Stomach (tissue), 9 donors: ENCODE results near the gene DHCR7. TPM values are rescaled to one million over a fixed set of nuclear protein-coding genes. Genes with fewer than 3 reads are reported as not detected.

Experiments used
- DNase-seq, 2 donors: peaks; one replicate each; pipeline versions ENCODE4 v3.0.0 to v3.0.0-alpha.2; 2013 to 2019
- H3K27ac ChIP-seq, 5 donors: fragments of 200-600 bp in 4 of 5; sonication (generic) in 4 of 5; one replicate each; pipeline ENCODE4 v1.5.1; 2013 to 2019; ENCODE audit warnings: mild to moderate bottlenecking in 1 of 5, moderate library complexity in 1 of 5
- H3K27me3 ChIP-seq, 3 donors: fragments of 200-600 bp; sonication (generic); one replicate each; pipeline ENCODE4 v1.5.1; 2017 to 2019; ENCODE audit warnings: mixed run types in 1 of 3
- H3K36me3 ChIP-seq, 4 donors: fragments of 200-600 bp; sonication (generic); 1 replicate in 3 of 4; 2 replicates in 1 of 4; pipeline ENCODE4 v1.5.1; 2016 to 2019
- H3K4me1 ChIP-seq, 4 donors: fragments of 200-600 bp; sonication (generic); one replicate each; pipeline ENCODE4 v1.5.1; 2016 to 2019
- H3K4me3 ChIP-seq, 4 donors: fragments of 200-600 bp; sonication (generic) in 3 of 4; one replicate each; pipeline ENCODE4 v1.5.1; 2016 to 2019; ENCODE audit warnings: mild to moderate bottlenecking in 1 of 4
- H3K9me3 ChIP-seq, 4 donors: fragments of 200-600 bp; sonication (generic); one replicate each; pipeline ENCODE4 v1.5.1; 2016 to 2019
- CTCF ChIP-seq, 7 experiments: fragments of 450-650 bp in 4 of 7; fragments of 200-600 bp in 3 of 7; sonication (generic) in 3 of 7; IDR thresholded peaks; one replicate each; pipeline ENCODE4 v1.5.1; 2016 to 2019; ENCODE audit warnings: antibody characterized with exemption in 7 of 7, control low read depth in 2 of 7, mild to moderate bottlenecking in 1 of 7
- EP300 ChIP-seq: sonication (generic); formaldehyde crosslinking; IDR thresholded peaks from one replicate; pipeline ENCODE4 v1.6.1; 2017; ENCODE audit warnings: antibody characterized with exemption
- POLR2A ChIP-seq, 4 donors: fragments of 450-650 bp; IDR thresholded peaks; one replicate each; pipeline ENCODE4 v1.6.1; 2016; ENCODE audit warnings: antibody characterized with exemption in 4 of 4, control low read depth in 2 of 4, mild to moderate bottlenecking in 1 of 4, moderate library complexity in 1 of 4
- POLR2AphosphoS5 ChIP-seq, 3 donors: sonication (generic); formaldehyde crosslinking; IDR thresholded peaks; one replicate each; pipeline ENCODE4 v1.6.1; 2016; ENCODE audit warnings: antibody characterized with exemption in 3 of 3
- WGBS, 5 donors: extraction: QIAGEN DNeasy Blood & Tissue Kit in 3 of 5; methylation state at CpG; one replicate each; pipeline versions ENCODE4 v1.1.5 to v1.1.7; 2013 to 2018; 5-methylcytosine and 5-hydroxymethylcytosine counted together
- intact Hi-C: fragments of 100-400 bp; cut with DNase I; formaldehyde crosslinking; loops from one replicate; pipeline ENCODE4 v1.15.1; 2023; ENCODE audit warnings: low total_unique reads
- polyA plus RNA-seq, 3 donors: library from polyadenylated mRNA; stranded (reverse); fragments of 200-250 nt; gene quantifications; one replicate each; pipeline ENCODE4 v1.2.3, GENCODE V29; 2013
- total RNA-seq, 5 donors: library from RNA; depleted of rRNA; stranded (reverse); fragments of >200 nt; gene quantifications; one replicate each; pipeline versions ENCODE4 v1.1.0 to v1.2.3, GENCODE V29; 2014 to 2016
- donor health status: healthy with polysubstance abuse.
- donor health status: Bipolar disorder and iron deficiency.
- donor health status: healthy.

Gene DHCR7
- total and polyA plus RNA-seq, 8 donors: 3.5 to 58.8 (median 15.1) TPM

- no peak for DNase-seq
- Histone ChIP-seq H3K27ac (peak overlapping the region in 3 of 5 donors; percentile 87 to 93 (median 91)), H3K4me1 (peaks cover 23 to 72% (median 64%) of the 10 kb centered on the region in 4 donors), H3K27me3 (no peaks in the 10 kb centered on the region), H3K4me3 (no peak overlapping the region), H3K36me3 (peaks cover 11 to 13% (median 11%) of the 10 kb centered on the region in 4 donors), H3K9me3 (no peaks in the 10 kb centered on the region)
- no peak for TF ChIP-seq CTCF (IDR thresholded peaks at IDR 0.05)
- no peak for TF ChIP-seq POLR2AphosphoS5 (IDR thresholded peaks at IDR 0.05)
- TF ChIP-seq POLR2A (IDR thresholded peaks at IDR 0.05): no peak
- no peak for TF ChIP-seq EP300
- 74 to 82% (median 78%) methylated on average over 3 of the region's 3 CpGs for WGBS, 5 donors
- intact Hi-C loops: no loop called here
Measured at GRCh38 chr11:71450939-71451338, 2.7 kb upstream of the DHCR7 start.

- Histone ChIP-seq H3K36me3 (peaks cover 6 to 11% (median 8%) of the 10 kb centered on the region in 4 donors), H3K4me1 (peaks cover 23 to 72% (median 64%) of the 10 kb centered on the region in 4 donors), H3K9me3 (no peaks in the 10 kb centered on the region), H3K27me3 (no peaks in the 10 kb centered on the region), H3K4me3 (no peak overlapping the region), H3K27ac (peak overlapping the region in 2 of 5 donors; percentile 87)
- intact Hi-C loops: no loop called here
- TF ChIP-seq EP300: no peak
- no peak for TF ChIP-seq POLR2A (IDR thresholded peaks at IDR 0.05)
- TF ChIP-seq POLR2AphosphoS5 (IDR thresholded peaks at IDR 0.05): no peak
- no peak for TF ChIP-seq CTCF (IDR thresholded peaks at IDR 0.05)
- WGBS, 5 donors: 49 to 62% (median 53%) methylated on average over 2 of the region's 2 CpGs
- DNase-seq: no peak
Measured at GRCh38 chr11:71450507-71450906, 2.3 kb upstream of the DHCR7 start.

- WGBS, 5 donors: 32 to 62% (median 38%) methylated on average over 5 to 6 of the region's 6 CpGs
- Histone ChIP-seq H3K27ac (peak overlapping the region; percentile 67 to 87 (median 84)), H3K4me3 (peak overlapping the region in 3 of 4 donors; percentile 68 to 74 (median 74)), H3K27me3 (no peaks in the 10 kb centered on the region), H3K4me1 (peaks cover 23 to 64% (median 60%) of the 10 kb centered on the region in 4 donors), H3K36me3 (peaks cover 0 to 13% (median 4%) of the 10 kb centered on the region in 4 donors), H3K9me3 (no peaks in the 10 kb centered on the region)
- no peak for DNase-seq
- intact Hi-C loops: no loop called here
- TF ChIP-seq EP300 (no peak), POLR2AphosphoS5 (IDR thresholded peaks at IDR 0.05) (no peak), CTCF (IDR thresholded peaks at IDR 0.05) (no peak), POLR2A (IDR thresholded peaks at IDR 0.05) (no peak)
Measured at GRCh38 chr11:71449596-71449995, 1.4 kb upstream of the DHCR7 start.

- Histone ChIP-seq H3K4me1 (peaks cover 17 to 53% (median 47%) of the 10 kb centered on the region in 4 donors), H3K9me3 (no peaks in the 10 kb centered on the region), H3K36me3 (peaks cover 9 to 31% (median 20%) of the 10 kb centered on the region in 4 donors), H3K27me3 (no peaks in the 10 kb centered on the region), H3K4me3 (peak overlapping the region; percentile 68 to 74 (median 74)), H3K27ac (peak overlapping the region; percentile 80 to 87 (median 84))
- TF ChIP-seq EP300 (no peak), CTCF (IDR thresholded peaks at IDR 0.05) (no peak), POLR2AphosphoS5 (IDR thresholded peaks at IDR 0.05) (no peak), POLR2A (IDR thresholded peaks at IDR 0.05) (no peak)
- intact Hi-C loops: no loop called here
- WGBS, 5 donors: 0 to 3% (median 1%) methylated on average over 12 to 31 of the region's 31 CpGs
- peak in 1 of 2 donors; percentile 41 for DNase-seq
Measured at GRCh38 chr11:71447791-71448256, 369 bp downstream of the DHCR7 start.
